GM18907 (cell line): ENCODE results near the gene LMBRD1.
"Not testable (repeated sequence)": the region's sequence is repeated elsewhere in the genome, so short reads cannot be mapped to it uniquely, and the experiment has no call there.

Experiments
- ATAC-seq: cut with Tn5 transposase; IDR thresholded peaks from one replicate; pipeline ENCODE4 v1.9.1; 2021; ENCODE audit warnings: mild to moderate bottlenecking, moderate library complexity; ENCODE audit not compliant: unreplicated experiment

LMBRD1 gene

GRCh38 chr6:69798796-69799195 lies 2.0 kb upstream of the LMBRD1 start:
- not testable (repeated sequence) for ATAC-seq

- ATAC-seq: peak; percentile 31
These were observed 653 bp downstream of the LMBRD1 start for GRCh38 chr6:69796073-69796641.

GRCh38 chr6:69795469-69796072 lies 1.2 kb downstream of the LMBRD1 start:
- peak; percentile 41 for ATAC-seq

- no peak for ATAC-seq
These were observed 4.5 kb downstream of the LMBRD1 start for GRCh38 chr6:69792292-69792691.

- ATAC-seq: peak; percentile 58
These were observed 5.7 kb downstream of the LMBRD1 start for GRCh38 chr6:69791065-69791471.

GRCh38 chr6:69790629-69791028 lies 6.2 kb downstream of the LMBRD1 start:
- ATAC-seq: peak; percentile 24

GRCh38 chr6:69789578-69789977 lies 7.2 kb downstream of the LMBRD1 start:
- ATAC-seq: peak; percentile 36

GRCh38 chr6:69787436-69787835 lies 9.4 kb downstream of the LMBRD1 start:
- ATAC-seq: not testable (repeated sequence)

- ATAC-seq: no peak
These were observed 11.1 kb downstream of the LMBRD1 start for GRCh38 chr6:69785697-69786096.

GRCh38 chr6:69784595-69785377 lies 12.0 kb downstream of the LMBRD1 start:
- peak; percentile 78 for ATAC-seq

- ATAC-seq: no peak
These were observed 13.7 kb downstream of the LMBRD1 start for GRCh38 chr6:69783108-69783507.

GRCh38 chr6:69780585-69781178 lies 16.1 kb downstream of the LMBRD1 start:
- ATAC-seq: no peak

GRCh38 chr6:69775941-69776340 lies 20.9 kb downstream of the LMBRD1 start:
- no peak for ATAC-seq

- ATAC-seq: no peak
These were observed 21.3 kb downstream of the LMBRD1 start for GRCh38 chr6:69775585-69775849.

- no peak for ATAC-seq
These were observed 21.8 kb downstream of the LMBRD1 start for GRCh38 chr6:69774740-69775584.

- ATAC-seq: no peak
These were observed 25.5 kb downstream of the LMBRD1 start for GRCh38 chr6:69771158-69771906.

- no peak for ATAC-seq
These were observed 28.1 kb downstream of the LMBRD1 start for GRCh38 chr6:69768664-69769063.

- no peak for ATAC-seq
These were observed 33.0 kb downstream of the LMBRD1 start for GRCh38 chr6:69763763-69764162.

- ATAC-seq: no peak
These were observed 35.0 kb downstream of the LMBRD1 start for GRCh38 chr6:69761853-69762252.

- ATAC-seq: no peak
These were observed 38.6 kb downstream of the LMBRD1 start for GRCh38 chr6:69758214-69758613.
